Prostate gland (tissue), 2 donors: ENCODE measurements around the gene PLCH1. TPM values are rescaled to one million over a fixed set of nuclear protein-coding genes. Genes with fewer than 3 reads are reported as not detected.

Source experiments
- DNase-seq: peaks from one replicate; pipeline ENCODE4 v3.0.0-alpha.2; 2019; ENCODE audit warnings: low spot score
- H3K27ac ChIP-seq, 2 donors: fragments of 200-600 bp; sonication (generic); 2 replicates each; pipeline ENCODE4 v1.5.1; 2017 to 2019
- H3K27me3 ChIP-seq: fragments of 200-600 bp; sonication (generic); replicated peaks from 2 replicates; pipeline ENCODE4 v1.5.1; 2019; ENCODE audit not compliant: insufficient read depth
- H3K36me3 ChIP-seq, 2 donors: fragments of 200-600 bp; sonication (generic); 1 replicate in 1 of 2; 2 replicates in 1 of 2; pipeline versions ENCODE4 v1.5.1 to v1.8.1; 2017 to 2019
- H3K4me1 ChIP-seq: fragments of 200-600 bp; sonication (generic); replicated peaks from 2 replicates; pipeline ENCODE4 v1.5.1; 2019
- H3K4me3 ChIP-seq, 2 donors: fragments of 200-600 bp; sonication (generic); 2 replicates each; pipeline ENCODE4 v1.5.1; 2017 to 2019
- H3K9me3 ChIP-seq: fragments of 200-600 bp; sonication (generic); 2 replicates; pipeline ENCODE4 v1.5.1; 2017
- POLR2A ChIP-seq: fragments of 450-650 bp; IDR thresholded peaks from one replicate; pipeline ENCODE4 v1.6.1; 2016; ENCODE audit warnings: antibody characterized with exemption, mild to moderate bottlenecking
- POLR2AphosphoS5 ChIP-seq: sonication (generic); formaldehyde crosslinking; IDR thresholded peaks from one replicate; pipeline ENCODE4 v1.6.1; 2017; ENCODE audit warnings: antibody characterized with exemption
- WGBS: methylation state at CpG from one replicate; pipeline ENCODE4 v1.1.5; 2018; 5-methylcytosine and 5-hydroxymethylcytosine counted together
- intact Hi-C: fragments of 100-400 bp; cut with DNase I; formaldehyde crosslinking; loops from one replicate; pipeline ENCODE4 v1.14.2; 2022
- total RNA-seq, 2 donors: library from RNA; depleted of rRNA; stranded (reverse); fragments of >200 nt; gene quantifications; one replicate each; pipeline ENCODE4 v1.1.0, GENCODE V29; 2016
- TF ChIP-seq, protein P1 (sequence below), 4 experiments: fragments of 200-600 bp in 2 of 4; fragments of 450-650 bp in 2 of 4; sonication (generic) in 2 of 4; IDR thresholded peaks; 1 replicate in 3 of 4; 2 replicates in 1 of 4; pipeline ENCODE4 v1.5.1; 2016 to 2019; ENCODE audit warnings: antibody characterized with exemption in 4 of 4, mild to moderate bottlenecking in 2 of 4, moderate library complexity in 2 of 4

PLCH1 gene
- total RNA-seq, 2 donors from 2014 or later, result 0.64 to 12.2 TPM

DNA sequence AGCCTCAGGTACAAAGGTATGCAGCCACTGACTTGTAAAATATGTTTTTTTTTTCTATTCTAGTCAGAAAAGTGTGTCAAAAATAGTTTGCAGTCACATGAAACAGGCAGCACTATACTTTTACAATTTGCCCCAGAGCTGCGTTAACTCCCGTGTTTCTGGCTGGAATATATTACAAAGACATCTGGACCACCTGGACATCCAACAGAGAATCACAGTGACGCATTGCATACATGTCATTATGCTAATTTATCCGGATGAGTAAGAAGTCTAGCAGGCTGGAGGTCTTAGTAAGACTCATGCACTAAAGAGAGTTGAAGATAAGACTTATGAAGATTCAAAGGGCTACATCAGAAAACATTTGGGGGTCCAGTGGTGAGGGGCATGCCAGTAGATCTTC lies 412.2 kb downstream of the PLCH1 start:
- intact Hi-C loops, result no loop called here
- DNase-seq, result no peak
- no peaks in the 10 kb centered on the region for H3K4me1 ChIP-seq
- H3K27ac ChIP-seq, result no peak overlapping the region
- no peaks in the 10 kb centered on the region for H3K36me3 ChIP-seq
- TF ChIP-seq POLR2AphosphoS5 (no peak), POLR2A (no peak)
- TF ChIP-seq, protein P1, sequence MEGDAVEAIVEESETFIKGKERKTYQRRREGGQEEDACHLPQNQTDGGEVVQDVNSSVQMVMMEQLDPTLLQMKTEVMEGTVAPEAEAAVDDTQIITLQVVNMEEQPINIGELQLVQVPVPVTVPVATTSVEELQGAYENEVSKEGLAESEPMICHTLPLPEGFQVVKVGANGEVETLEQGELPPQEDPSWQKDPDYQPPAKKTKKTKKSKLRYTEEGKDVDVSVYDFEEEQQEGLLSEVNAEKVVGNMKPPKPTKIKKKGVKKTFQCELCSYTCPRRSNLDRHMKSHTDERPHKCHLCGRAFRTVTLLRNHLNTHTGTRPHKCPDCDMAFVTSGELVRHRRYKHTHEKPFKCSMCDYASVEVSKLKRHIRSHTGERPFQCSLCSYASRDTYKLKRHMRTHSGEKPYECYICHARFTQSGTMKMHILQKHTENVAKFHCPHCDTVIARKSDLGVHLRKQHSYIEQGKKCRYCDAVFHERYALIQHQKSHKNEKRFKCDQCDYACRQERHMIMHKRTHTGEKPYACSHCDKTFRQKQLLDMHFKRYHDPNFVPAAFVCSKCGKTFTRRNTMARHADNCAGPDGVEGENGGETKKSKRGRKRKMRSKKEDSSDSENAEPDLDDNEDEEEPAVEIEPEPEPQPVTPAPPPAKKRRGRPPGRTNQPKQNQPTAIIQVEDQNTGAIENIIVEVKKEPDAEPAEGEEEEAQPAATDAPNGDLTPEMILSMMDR (IDR thresholded peaks at IDR 0.05), result no peak
- H3K27me3 ChIP-seq, result no peaks in the 10 kb centered on the region
- no peaks in the 10 kb centered on the region for H3K9me3 ChIP-seq
- WGBS, result 77% methylated on average over 4 of the region's 4 CpGs
- no peak overlapping the region for H3K4me3 ChIP-seq

DNA sequence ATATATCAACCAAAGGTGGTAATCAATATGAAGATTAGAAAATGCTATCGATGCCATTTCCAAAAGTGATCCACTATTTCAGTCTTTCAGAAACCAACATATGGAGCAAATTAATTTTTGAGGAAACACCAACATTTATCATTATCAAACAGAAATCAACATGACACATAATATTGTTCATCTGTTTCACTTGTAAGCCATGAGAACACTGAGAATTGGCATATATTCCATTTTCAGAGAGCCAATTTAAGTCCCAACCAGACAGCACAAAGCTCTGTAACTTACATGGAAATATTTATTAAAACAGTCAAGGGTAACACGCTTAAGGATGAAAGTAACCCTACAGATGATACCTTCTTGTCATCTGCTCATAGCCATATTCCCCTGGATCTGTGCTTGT lies 413.8 kb downstream of the PLCH1 start:
- Histone ChIP-seq H3K36me3 (no peaks in the 10 kb centered on the region), H3K27ac (no peak overlapping the region), H3K4me3 (no peak overlapping the region), H3K4me1 (no peaks in the 10 kb centered on the region), H3K27me3 (no peaks in the 10 kb centered on the region), H3K9me3 (no peaks in the 10 kb centered on the region)
- no peak for TF ChIP-seq POLR2AphosphoS5
- TF ChIP-seq, protein P1 (IDR thresholded peaks at IDR 0.05), result no peak
- TF ChIP-seq POLR2A, result no peak
- 88% methylated on average over 2 of the region's 2 CpGs for WGBS
- DNase-seq, result no peak
- intact Hi-C loops, result no loop called here

DNA sequence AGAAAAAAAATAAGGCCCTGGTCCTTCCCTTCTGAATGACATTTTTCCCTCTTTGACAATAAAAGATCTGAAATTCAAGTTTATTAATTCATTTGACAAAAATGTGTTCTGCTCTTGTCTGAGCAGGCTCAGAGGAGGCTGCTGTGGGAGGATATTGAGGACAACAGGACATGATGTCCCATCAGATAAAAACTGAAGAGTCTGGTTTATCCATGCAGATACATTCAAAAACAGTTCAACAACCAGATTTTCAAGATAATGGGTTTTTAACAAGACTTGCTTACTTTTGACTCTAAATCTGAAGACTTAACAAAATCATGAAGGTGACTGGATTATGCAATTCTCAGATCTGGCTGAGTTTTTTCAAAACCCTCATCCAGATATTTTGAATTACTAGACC lies 414.5 kb downstream of the PLCH1 start:
- H3K27me3 ChIP-seq, result no peaks in the 10 kb centered on the region
- H3K4me1 ChIP-seq, result no peaks in the 10 kb centered on the region
- no peak for TF ChIP-seq POLR2AphosphoS5
- TF ChIP-seq, protein P1 (IDR thresholded peaks at IDR 0.05), result no peak
- no peak for TF ChIP-seq POLR2A
- H3K36me3 ChIP-seq, result no peaks in the 10 kb centered on the region
- DNase-seq, result no peak
- no peak overlapping the region for H3K4me3 ChIP-seq
- no peak overlapping the region for H3K27ac ChIP-seq
- no peaks in the 10 kb centered on the region for H3K9me3 ChIP-seq
- intact Hi-C loops, result no loop called here

DNA sequence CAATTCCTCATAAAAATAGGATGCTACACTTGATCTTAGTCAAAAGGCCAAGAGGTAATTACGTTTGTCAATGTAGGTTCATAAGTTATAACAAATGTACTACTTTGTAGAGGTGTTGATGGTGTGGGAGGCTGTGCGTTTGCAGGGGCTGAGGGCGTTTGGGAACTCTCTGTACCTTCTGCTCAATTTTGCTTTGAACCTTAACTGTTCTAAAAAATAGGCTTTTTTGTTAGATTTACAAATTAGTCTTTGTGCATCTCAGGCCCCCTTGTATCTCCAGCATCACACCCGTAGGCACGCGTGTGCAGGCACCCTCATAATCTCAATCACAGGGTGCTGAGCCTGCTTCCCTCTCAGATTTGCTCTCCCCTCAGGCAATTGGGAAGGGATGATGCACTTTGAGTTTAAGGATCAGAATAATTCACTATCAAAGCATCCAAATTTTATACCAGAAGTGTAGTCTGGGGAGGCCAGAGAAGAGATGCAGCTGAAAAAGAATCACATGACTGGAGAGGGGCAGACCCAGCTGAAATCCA lies 415.3 kb downstream of the PLCH1 start:
- Histone ChIP-seq H3K27me3 (no peaks in the 10 kb centered on the region), H3K4me1 (no peaks in the 10 kb centered on the region), H3K36me3 (no peaks in the 10 kb centered on the region), H3K27ac (no peak overlapping the region), H3K4me3 (no peak overlapping the region), H3K9me3 (no peaks in the 10 kb centered on the region)
- WGBS, result 87% methylated on average over 6 of the region's 6 CpGs
- DNase-seq, result no peak
- intact Hi-C loops, result loop anchor here (10.0 kb wide), 1 partner anchor 995 kb away; no protein-coding TSS in a partner anchor
- TF ChIP-seq, protein P1 (IDR thresholded peaks at IDR 0.05), result no peak
- no peak for TF ChIP-seq POLR2AphosphoS5
- TF ChIP-seq POLR2A, result no peak

DNA sequence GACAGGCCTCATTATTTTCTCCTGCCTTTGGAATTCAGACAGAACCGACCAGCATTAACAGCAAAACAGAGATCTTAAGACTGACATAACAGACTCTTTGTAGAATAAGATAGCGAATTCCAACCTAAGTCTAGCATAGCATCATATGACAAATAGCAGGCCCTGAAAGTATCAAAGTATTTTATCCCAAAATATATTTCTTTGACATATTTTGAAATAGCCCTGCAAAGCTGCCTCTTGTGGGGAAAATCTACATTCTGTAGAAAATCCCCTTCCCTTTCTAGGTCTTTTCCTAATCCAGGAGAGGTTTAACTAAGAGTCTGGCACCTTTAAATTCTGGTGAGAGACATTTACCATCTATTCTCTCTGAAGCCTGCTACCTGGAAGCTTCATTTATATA lies 417.0 kb downstream of the PLCH1 start:
- Histone ChIP-seq H3K4me3 (no peak overlapping the region), H3K27ac (no peak overlapping the region), H3K36me3 (no peaks in the 10 kb centered on the region), H3K27me3 (no peaks in the 10 kb centered on the region), H3K4me1 (no peaks in the 10 kb centered on the region), H3K9me3 (no peaks in the 10 kb centered on the region)
- intact Hi-C loops, result loop anchor here (10.0 kb wide), 1 partner anchor 993 kb away; no protein-coding TSS in a partner anchor
- DNase-seq, result no peak
- TF ChIP-seq POLR2A (no peak), POLR2AphosphoS5 (no peak)
- TF ChIP-seq, protein P1 (IDR thresholded peaks at IDR 0.05), result no peak
- WGBS, result 93% methylated on average over 2 of the region's 2 CpGs
